ENCODE measurements around the gene EPB41L5.

Gene EPB41L5

DNA sequence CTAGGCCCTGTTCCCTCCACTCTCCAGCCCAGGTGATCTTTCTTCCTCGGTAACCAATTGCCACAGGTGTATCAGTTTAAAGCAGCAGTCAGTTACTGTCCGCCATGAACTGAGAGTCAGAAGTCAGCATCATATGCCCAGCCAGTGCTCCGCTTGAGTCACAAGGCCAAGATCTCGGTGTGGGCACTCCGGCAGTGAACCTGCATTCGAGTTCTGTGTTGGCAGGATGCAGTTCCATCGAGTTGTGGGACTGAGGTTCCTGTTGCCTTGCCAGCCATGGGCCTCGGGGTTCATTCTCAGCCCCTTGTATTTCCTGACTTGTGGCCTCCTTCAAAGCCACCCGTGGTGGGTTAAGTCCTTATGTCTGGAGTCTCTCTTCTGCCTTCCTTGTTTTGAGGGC, 213.4 kb downstream of the EPB41L5 start:
- DNase-seq = no peak

- no peak for DNase-seq
These were observed 214.5 kb downstream of the EPB41L5 start for GRCh38 chr2:120227111-120227991.

DNA sequence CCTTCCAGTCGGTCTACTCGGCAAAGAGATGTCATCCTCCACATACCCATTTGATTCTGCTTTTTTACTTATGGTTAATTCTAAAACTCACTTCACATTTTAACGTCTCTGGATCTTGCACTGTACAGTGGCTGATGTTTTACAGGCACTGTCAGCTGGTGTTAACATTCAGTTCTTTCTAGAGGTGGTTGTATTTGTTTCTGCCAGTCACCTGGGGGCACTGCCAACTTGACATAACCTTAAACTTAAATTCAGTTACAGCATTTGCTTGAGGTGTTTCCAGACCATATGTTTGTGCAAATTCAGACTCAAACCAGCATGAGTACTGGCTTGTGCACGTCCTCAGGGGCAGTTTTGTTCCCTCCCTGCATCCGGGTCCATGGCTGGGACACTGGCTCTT, 215.6 kb downstream of the EPB41L5 start:
- DNase-seq = peak; percentile 13 to 14

All from AML-193 (cell line).